DND-41 (cell line): ENCODE results near the gene TBX2.
"Not testable (repeated sequence)": the region's sequence is repeated elsewhere in the genome, so short reads cannot be mapped to it uniquely, and the experiment has no call there.

ENCODE experiments used
- ATAC-seq: fragments of 200-7000 bp; cut with Tn5 transposase; 3 replicates; pipeline ENCODE4 v1.9.1; 2021; ENCODE audit warnings: low read depth; ENCODE audit not compliant: insufficient read depth
- DNase-seq: peaks from one replicate; pipeline ENCODE4 v3.0.0-alpha.2; 2020
- H2AFZ ChIP-seq: 2 replicates; pipeline ENCODE4 v1.6.0; 2012; ENCODE audit warnings: low read depth, low read length
- H3K27ac ChIP-seq: 2 replicates; pipeline ENCODE4 v1.5.1; 2012; ENCODE audit warnings: low read length, inconsistent platforms
- H3K27me3 ChIP-seq: fragments of 200-600 bp; sonication (generic); 2 replicates; pipeline ENCODE4 v1.6.0; 2012; ENCODE audit warnings: low read length, mild to moderate bottlenecking, inconsistent platforms; ENCODE audit not compliant: insufficient read depth, poor library complexity
- H3K36me3 ChIP-seq: 2 replicates; pipeline ENCODE4 v1.5.1; 2012; ENCODE audit warnings: low read length, inconsistent platforms; ENCODE audit not compliant: insufficient read depth
- H3K4me1 ChIP-seq: 2 replicates; pipeline ENCODE4 v1.5.1; 2012; ENCODE audit warnings: mild to moderate bottlenecking, low read length; ENCODE audit not compliant: insufficient read depth
- H3K4me2 ChIP-seq: 2 replicates; pipeline ENCODE4 v1.6.0; 2012; ENCODE audit warnings: mild to moderate bottlenecking, moderate library complexity, low read length, inconsistent platforms; ENCODE audit not compliant: insufficient read depth
- H3K4me3 ChIP-seq, 2 experiments: fragments of 200-600 bp in 1 of 2; shearing (Covaris generic) in 1 of 2; 2 replicates each; pipeline ENCODE4 v1.5.1; 2012 to 2016; ENCODE audit warnings: inconsistent platforms in 2 of 2, low read length in 2 of 2, mild to moderate bottlenecking in 2 of 2, low read depth in 1 of 2, moderate library complexity in 1 of 2
- H3K79me2 ChIP-seq: 2 replicates; pipeline ENCODE4 v1.6.0; 2012; ENCODE audit warnings: low read length, inconsistent platforms; ENCODE audit not compliant: insufficient read depth
- H3K9ac ChIP-seq: 2 replicates; pipeline ENCODE4 v1.6.0; 2012; ENCODE audit warnings: low read depth, mild to moderate bottlenecking, inconsistent platforms, low read length, moderate library complexity
- H3K9me3 ChIP-seq: 2 replicates; pipeline ENCODE4 v1.5.1; 2012; ENCODE audit warnings: low read length, moderate library complexity, mild to moderate bottlenecking, inconsistent platforms; ENCODE audit not compliant: insufficient read depth, severe bottlenecking
- H4K20me1 ChIP-seq: 2 replicates; pipeline ENCODE4 v1.6.0; 2012; ENCODE audit warnings: low read length; ENCODE audit not compliant: insufficient read depth
- EZH2 ChIP-seq: IDR thresholded peaks from 3 replicates; pipeline ENCODE4 v1.6.1; 2012; ENCODE audit warnings: borderline replicate concordance, low read depth, mild to moderate bottlenecking, moderate library complexity, low read length, inconsistent platforms; ENCODE audit not compliant: severe bottlenecking
- TF ChIP-seq, protein P1 (sequence below): IDR thresholded peaks from 2 replicates; pipeline ENCODE4 v1.5.1; 2012; ENCODE audit warnings: borderline replicate concordance, low read length, moderate library complexity, mild to moderate bottlenecking; ENCODE audit not compliant: poor library complexity, severe bottlenecking; ENCODE audit errors: extremely low read depth

The TBX2 gene

DNA sequence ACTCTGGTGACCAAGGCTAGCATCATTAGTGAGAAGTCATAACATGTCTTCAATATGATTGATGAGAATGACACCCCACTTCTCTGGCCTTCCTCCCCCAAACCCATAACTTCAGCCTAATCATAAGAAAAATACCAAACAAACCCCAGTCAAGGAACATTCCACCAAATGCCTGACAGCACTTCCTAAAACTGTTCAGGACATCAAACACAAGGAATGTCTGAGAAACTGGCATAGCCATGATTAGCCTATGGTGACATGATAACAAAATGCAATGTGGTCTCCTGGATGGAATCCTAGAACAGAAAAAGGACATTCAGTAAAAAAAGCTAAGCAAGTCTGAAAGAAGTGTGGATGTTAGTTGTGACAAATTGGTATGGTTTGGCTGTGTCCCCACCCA lies 27.9 kb downstream of the TBX2 start:
- Histone ChIP-seq H3K27ac (no peak overlapping the region), H2AFZ (no peak overlapping the region), H3K9ac (no peak overlapping the region), H3K4me1 (no peaks in the 10 kb centered on the region), H3K9me3 (no peaks in the 10 kb centered on the region), H3K36me3 (no peaks in the 10 kb centered on the region), H3K79me2 (no peaks in the 10 kb centered on the region), H3K27me3 (peaks cover 24% of the 10 kb centered on the region), H4K20me1 (no peaks in the 10 kb centered on the region), H3K4me2 (no peak overlapping the region), H3K4me3 (no peak overlapping the region)
- no peak for TF ChIP-seq EZH2
- TF ChIP-seq, protein P1, sequence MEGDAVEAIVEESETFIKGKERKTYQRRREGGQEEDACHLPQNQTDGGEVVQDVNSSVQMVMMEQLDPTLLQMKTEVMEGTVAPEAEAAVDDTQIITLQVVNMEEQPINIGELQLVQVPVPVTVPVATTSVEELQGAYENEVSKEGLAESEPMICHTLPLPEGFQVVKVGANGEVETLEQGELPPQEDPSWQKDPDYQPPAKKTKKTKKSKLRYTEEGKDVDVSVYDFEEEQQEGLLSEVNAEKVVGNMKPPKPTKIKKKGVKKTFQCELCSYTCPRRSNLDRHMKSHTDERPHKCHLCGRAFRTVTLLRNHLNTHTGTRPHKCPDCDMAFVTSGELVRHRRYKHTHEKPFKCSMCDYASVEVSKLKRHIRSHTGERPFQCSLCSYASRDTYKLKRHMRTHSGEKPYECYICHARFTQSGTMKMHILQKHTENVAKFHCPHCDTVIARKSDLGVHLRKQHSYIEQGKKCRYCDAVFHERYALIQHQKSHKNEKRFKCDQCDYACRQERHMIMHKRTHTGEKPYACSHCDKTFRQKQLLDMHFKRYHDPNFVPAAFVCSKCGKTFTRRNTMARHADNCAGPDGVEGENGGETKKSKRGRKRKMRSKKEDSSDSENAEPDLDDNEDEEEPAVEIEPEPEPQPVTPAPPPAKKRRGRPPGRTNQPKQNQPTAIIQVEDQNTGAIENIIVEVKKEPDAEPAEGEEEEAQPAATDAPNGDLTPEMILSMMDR = no peak
- DNase-seq = no peak
- no peak for ATAC-seq

- H3K27ac ChIP-seq = no peak overlapping the region
- ATAC-seq (no peak), DNase-seq (no peak)
- peaks cover 17% of the 10 kb centered on the region for H3K27me3 ChIP-seq
- no peaks in the 10 kb centered on the region for H3K9me3 ChIP-seq
- H3K9ac ChIP-seq = no peak overlapping the region
- H3K4me2 ChIP-seq = no peak overlapping the region
- H3K36me3 ChIP-seq = no peaks in the 10 kb centered on the region
- H3K4me3 ChIP-seq = no peak overlapping the region
- no peaks in the 10 kb centered on the region for H4K20me1 ChIP-seq
- no peaks in the 10 kb centered on the region for H3K4me1 ChIP-seq
- no peaks in the 10 kb centered on the region for H3K79me2 ChIP-seq
- TF ChIP-seq, protein P1 = no peak
- TF ChIP-seq EZH2 = no peak
- no peak overlapping the region for H2AFZ ChIP-seq
Measured at GRCh38 chr17:61429274-61429673, 29.6 kb downstream of the TBX2 start.

DNA sequence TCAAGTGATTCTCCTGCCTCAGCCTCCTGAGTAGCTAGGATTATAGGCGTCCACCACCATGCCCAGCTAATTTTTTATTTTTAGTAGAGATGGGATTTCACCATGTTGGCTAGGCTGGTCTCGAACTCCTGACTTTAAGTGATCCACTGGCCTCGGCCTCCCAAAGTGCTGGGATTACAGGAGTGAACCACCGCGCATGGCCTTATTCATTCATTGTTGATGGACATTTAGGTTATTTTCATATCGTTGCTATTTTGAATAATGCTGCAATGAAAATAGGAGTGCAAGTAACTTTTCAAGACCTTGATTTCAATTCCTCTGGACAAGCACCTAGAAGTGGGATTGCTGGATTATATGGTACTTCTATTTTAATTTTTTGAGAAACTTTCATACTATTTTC lies 30.2 kb downstream of the TBX2 start:
- not testable (repeated sequence) for H3K36me3 ChIP-seq, H3K4me3 ChIP-seq, H3K4me2 ChIP-seq, H3K9ac ChIP-seq, H3K9me3 ChIP-seq, H2AFZ ChIP-seq, H3K4me1 ChIP-seq, H3K79me2 ChIP-seq, H4K20me1 ChIP-seq, ATAC-seq, H3K27ac ChIP-seq, DNase-seq
- H3K27me3 ChIP-seq = peaks cover 17% of the 10 kb centered on the region

GRCh38 chr17:61431594-61432311 lies 32.1 kb downstream of the TBX2 start:
- no peak overlapping the region for H3K4me3 ChIP-seq
- H4K20me1 ChIP-seq = no peaks in the 10 kb centered on the region
- no peak overlapping the region for H3K4me2 ChIP-seq
- no peak overlapping the region for H3K9ac ChIP-seq
- H3K79me2 ChIP-seq = no peaks in the 10 kb centered on the region
- peaks cover 3% of the 10 kb centered on the region for H3K9me3 ChIP-seq
- TF ChIP-seq, protein P1 = no peak
- TF ChIP-seq EZH2 = no peak
- H3K27me3 ChIP-seq = peaks cover 17% of the 10 kb centered on the region
- no peaks in the 10 kb centered on the region for H3K36me3 ChIP-seq
- no peak overlapping the region for H2AFZ ChIP-seq
- no peaks in the 10 kb centered on the region for H3K4me1 ChIP-seq
- ATAC-seq (no peak), DNase-seq (no peak)
- H3K27ac ChIP-seq = no peak overlapping the region
